LNCAP (cell line): ENCODE results near the gene LCN15.

Experiments used
- TF ChIP-seq, protein P1 (sequence below): fragments of 450-650 bp; IDR thresholded peaks from 2 replicates; pipeline ENCODE4 v1.5.1; 2017; ENCODE audit warnings: mild to moderate bottlenecking

LCN15 gene

DNA sequence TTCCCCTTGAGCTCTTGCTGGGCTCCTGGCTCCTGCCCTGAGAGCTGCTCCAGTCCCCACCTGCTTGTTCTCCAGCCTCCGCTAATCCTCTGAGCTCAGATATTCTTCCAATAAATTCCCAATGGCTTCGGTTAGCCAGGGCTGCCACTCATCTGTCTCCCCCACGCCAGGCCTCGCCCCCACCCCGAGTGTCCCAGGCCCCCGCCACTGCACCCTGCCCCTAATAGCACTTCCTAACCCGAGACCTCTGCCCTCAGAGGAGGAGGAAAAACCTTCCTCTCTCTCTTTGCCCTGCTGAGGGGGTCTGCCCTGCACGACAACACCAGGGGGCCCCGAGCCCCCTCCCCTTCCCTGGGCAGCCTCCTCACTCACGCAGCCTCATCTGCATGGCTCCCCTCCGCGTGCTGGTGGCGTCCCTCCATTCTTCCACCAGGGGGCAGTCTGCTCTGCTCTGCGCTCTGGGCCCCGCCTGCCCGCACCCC, 5.4 kb upstream of the LCN15 start:
- TF ChIP-seq, protein P1, sequence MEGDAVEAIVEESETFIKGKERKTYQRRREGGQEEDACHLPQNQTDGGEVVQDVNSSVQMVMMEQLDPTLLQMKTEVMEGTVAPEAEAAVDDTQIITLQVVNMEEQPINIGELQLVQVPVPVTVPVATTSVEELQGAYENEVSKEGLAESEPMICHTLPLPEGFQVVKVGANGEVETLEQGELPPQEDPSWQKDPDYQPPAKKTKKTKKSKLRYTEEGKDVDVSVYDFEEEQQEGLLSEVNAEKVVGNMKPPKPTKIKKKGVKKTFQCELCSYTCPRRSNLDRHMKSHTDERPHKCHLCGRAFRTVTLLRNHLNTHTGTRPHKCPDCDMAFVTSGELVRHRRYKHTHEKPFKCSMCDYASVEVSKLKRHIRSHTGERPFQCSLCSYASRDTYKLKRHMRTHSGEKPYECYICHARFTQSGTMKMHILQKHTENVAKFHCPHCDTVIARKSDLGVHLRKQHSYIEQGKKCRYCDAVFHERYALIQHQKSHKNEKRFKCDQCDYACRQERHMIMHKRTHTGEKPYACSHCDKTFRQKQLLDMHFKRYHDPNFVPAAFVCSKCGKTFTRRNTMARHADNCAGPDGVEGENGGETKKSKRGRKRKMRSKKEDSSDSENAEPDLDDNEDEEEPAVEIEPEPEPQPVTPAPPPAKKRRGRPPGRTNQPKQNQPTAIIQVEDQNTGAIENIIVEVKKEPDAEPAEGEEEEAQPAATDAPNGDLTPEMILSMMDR = peak; percentile 65

DNA sequence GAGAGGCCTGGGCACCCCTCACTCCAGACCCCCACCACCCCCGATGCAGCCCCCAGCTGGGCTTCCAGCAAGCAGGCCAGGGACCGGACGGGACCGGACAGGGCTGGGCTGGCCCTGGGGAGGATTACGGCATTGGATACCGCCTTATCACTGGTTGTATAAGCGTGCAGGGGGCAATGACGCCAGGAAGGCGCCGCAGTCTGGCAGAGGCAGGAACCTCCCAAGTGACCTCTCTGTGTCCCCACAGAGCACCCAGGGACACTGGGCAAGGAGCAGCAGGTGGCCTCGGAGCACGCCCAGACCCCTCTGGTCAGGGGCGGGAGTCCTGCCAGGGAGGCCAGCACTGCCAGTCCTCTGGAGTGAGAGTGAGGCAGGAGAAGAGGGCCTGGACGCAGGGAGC, 723 bp upstream of the LCN15 start:
- TF ChIP-seq, protein P1 = no peak

DNA sequence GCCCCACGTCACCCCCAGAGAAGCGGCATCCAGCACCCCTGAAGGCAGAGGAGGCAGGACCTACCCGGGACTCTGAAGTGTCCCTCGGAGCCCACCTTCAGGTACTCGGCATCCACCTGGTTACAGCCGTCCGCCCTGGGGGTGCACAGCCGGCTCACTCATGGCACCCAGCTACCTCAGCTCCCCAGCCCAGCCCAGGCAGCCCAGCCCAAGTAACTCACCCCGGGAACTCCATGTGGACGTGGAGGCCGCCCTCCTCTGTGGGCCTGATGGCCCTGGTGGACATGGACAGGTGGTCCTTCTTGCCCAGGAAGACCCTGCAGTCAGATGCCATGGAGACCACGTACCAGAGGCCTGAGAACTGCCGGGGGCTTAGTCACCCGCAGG, 676 bp downstream of the LCN15 start:
- TF ChIP-seq, protein P1 = no peak

DNA sequence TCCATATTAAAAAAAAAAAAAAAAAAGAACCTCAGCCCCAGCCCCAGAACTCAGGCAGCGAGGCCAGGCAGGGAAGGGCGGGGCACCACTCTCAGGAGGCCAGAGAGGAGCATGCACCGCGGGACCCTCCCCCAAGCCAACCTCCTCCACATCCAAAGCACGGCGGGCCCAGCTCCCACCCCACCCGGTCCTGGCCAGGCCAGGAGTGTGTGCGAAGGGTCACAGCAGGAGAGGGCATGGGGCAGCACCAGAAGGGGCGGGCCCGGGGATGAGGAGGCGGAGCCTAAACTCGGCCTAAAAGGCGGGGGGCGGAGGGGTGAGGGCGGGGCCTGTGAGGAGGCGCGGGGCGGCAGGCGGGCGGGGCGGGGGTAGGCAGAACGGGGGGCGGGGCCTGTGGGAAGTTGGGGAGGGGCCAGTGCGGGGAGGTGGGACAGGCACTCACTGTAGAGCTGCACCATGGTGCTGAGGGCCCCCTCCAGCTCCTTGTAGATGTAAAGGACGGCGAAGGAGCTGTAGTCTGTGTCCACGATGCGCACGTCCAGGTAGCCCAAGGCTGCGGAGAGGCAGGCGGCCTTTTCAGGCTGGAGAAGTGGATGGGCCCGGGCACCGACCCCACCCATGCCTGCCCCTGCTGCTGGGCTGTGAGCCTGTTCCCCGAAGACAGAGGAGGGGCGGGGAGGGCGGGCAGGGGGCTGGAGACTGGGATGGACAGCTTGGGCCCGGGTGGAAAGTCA, 1.2 kb downstream of the LCN15 start:
- TF ChIP-seq, protein P1 = no peak

GRCh38 chr9:136762221-136762691, 2.1 kb downstream of the LCN15 start:
- TF ChIP-seq, protein P1 = no peak

DNA sequence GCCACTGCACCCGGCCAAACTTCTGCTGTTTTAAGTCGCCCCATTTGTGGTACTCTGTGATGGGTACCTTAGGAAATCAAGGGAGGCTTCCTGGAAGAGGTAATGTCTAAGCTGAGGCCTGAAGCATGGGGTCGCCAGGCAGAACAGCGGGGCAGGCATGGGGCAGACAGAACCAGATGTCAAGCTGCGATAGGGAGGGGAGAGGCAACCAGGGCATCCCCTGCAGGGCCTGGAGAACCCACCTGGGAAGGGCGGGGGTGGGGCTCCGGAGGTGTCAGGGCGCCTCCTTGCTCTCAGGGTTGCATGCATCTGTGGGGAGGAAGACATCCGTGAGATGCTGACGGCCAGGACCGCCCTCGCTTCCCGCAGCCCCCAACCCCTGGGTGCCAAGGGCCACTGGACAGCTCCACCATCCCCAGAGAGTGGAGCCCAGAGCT, 2.8 kb downstream of the LCN15 start:
- TF ChIP-seq, protein P1 = no peak

GRCh38 chr9:136760834-136761544, 3.3 kb downstream of the LCN15 start:
- TF ChIP-seq, protein P1 = peak; percentile 76
